GM10847 (cell line): ENCODE data around the gene SP4.

Source experiments
- POLR2A ChIP-seq: IDR thresholded peaks from 2 replicates; pipeline ENCODE4 v1.6.1; 2011; ENCODE audit not compliant: insufficient read length; ENCODE audit errors: extremely low read depth

The SP4 gene

DNA sequence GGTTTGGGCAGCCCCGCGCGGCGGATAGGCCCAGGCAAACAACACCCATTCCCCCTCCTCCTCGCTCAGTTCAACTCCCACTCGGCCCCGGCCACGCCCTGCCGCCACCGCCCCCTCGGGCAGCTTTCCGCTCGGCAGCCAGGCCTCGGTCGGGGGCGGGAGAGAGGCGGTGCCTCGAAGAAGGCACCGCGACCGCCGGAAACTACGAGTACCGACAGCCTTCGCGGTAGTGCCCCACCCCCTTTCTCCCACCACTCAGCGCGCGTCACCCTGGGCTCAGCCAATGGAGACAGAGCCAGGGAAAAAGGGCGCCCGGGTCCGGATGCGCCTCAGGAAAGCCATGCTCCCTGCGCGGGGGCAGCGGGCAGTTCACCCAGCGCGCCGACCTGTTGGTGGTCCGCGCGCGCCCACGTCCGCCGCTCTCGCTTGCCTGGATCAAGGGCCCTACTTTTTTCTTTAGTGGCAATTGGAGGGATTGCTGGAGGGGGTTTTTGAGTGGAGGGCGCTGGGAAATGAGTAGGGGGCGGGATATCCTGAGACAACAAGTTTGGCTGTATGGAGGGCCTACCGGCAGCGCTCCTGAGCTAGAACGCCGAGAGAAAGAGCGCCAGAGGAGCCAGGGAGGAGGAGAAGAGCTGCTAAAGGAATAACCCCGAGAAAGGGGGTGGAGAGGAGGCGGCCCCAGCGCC lies 557 bp upstream of the SP4 start:
- TF ChIP-seq POLR2A = peak; percentile 54

DNA sequence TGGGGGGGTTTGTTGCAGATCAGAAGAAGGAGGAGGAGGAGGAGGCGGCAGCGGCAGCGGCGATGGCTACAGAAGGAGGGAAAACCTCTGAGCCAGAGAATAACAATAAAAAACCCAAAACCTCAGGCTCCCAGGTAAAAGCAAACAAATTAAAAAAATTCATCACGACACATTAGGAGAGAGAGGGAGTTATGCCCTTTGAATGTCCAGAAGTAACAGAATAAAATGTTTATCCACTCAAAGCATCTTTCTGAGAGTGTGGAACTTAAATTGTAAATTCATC lies 717 bp downstream of the SP4 start:
- no peak for TF ChIP-seq POLR2A

DNA sequence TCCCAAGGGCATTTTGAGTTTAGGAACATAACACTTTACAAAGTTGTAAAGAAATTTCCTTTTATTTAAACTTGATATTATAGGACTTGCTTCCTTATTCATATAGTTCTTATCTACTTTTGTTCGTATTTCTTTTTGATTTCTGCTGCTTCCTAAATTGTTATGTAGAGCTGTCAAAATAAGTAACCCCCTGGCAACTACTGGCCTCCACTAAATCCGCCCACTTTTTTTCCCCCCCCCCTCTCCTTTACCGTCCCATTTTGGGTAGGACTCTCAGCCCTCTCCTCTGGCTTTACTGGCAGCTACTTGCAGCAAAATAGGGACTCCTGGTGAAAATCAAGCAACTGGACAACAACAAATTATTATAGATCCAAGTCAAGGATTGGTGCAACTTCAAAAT lies 1.1 kb downstream of the SP4 start:
- TF ChIP-seq POLR2A = no peak

DNA sequence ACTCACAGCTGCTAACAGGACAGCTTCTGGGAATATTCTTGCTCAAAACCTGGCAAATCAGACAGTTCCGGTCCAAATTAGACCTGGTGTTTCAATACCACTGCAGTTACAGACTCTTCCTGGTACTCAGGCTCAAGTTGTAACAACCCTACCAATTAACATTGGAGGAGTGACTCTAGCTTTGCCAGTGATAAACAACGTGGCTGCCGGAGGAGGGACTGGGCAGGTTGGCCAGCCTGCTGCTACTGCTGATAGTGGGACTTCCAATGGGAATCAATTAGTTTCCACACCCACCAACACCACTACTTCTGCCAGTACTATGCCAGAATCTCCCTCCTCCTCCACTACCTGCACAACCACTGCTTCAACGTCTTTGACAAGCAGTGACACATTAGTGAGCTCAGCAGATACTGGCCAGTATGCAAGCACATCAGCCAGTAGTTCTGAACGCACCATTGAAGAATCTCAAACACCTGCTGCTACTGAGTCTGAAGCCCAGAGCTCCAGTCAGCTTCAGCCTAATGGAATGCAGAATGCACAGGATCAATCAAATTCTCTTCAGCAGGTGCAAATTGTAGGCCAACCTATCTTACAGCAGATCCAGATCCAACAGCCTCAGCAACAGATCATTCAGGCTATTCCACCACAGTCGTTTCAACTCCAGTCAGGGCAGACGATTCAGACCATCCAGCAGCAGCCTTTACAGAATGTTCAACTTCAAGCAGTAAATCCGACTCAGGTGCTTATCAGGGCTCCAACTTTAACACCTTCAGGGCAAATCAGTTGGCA lies 2.1 kb downstream of the SP4 start:
- no peak for TF ChIP-seq POLR2A

DNA sequence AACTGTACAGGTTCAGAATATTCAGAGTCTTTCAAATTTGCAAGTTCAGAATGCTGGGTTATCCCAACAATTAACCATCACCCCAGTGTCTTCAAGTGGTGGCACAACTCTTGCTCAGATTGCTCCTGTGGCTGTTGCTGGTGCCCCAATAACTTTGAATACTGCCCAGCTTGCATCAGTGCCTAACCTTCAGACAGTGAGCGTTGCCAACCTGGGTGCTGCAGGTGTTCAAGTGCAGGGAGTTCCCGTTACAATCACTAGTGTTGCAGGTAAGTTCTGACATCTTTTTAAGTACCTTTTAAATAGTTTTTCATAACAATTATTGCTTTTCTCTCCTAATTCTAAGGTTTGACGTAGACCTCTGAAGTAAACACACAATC lies 2.7 kb downstream of the SP4 start:
- no peak for TF ChIP-seq POLR2A

DNA sequence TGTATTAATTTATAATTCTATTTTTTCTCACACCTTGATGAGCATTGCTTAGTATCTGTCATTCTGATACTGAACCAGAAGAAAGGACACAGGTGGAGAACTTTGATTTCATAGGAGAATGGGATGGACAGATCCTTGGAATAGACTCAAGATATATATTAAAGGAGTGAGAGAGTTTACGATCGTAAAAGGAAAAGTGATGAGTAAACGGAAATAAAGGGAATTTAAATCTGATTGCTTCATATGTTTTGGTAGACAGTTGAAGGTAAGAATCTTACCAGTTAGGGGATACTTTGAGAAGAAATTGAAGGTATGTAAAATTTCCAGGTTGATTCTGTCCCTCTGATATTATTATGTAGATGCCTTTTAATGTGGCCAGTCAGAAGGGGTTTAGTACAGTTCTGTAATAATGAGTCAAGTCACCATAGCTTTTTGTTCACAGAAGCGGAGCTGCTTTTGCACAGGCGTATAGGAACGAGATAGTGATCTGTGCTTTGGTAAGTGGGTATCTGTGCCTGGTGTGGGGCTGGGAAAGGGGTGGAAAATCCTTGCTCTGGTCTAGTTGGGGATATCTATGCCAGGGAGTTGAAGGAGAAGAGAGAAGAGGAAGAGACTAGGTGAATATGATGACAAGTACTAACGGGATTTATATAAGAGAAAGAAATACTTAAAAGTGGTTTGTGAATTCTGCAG lies 15.4 kb downstream of the SP4 start:
- TF ChIP-seq POLR2A = no peak

DNA sequence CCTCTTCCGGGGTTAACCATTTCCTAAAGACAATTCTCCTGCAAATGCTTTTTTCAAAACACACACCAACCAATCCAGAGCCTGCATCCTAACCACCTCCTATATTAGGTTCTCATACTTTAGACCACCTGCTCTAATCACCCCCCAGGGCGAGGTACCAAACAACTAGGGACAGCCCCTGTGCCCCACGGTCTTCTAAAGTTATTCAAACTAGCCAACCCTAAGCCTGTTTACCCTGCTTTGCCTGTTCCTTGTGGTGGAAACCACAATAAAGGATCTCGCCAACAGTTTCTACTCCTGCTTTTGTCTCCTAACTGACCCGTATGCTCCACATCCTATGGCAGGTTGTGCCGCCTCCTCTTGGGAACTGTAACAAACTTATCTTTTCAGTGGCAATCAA lies 21.1 kb downstream of the SP4 start:
- TF ChIP-seq POLR2A = no peak

DNA sequence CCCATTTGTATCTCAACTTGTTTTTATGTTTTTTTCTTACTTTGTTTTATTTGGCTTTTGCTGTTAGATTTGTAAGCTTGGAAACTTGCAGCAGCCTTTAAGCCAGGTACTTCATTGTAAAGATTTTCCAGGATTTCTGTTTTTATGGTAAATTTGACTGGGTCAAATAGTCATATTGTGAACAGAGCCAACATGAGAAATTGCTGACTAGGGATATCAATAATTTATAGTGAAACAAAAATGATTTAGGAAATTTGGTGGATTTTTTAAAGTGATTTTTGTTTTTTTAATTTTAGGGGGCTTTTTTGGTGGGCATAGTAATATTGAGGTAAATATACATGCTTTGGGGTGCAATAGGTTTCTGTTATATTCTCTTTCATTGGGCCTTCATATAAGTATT lies 22.2 kb downstream of the SP4 start:
- no peak for TF ChIP-seq POLR2A

DNA sequence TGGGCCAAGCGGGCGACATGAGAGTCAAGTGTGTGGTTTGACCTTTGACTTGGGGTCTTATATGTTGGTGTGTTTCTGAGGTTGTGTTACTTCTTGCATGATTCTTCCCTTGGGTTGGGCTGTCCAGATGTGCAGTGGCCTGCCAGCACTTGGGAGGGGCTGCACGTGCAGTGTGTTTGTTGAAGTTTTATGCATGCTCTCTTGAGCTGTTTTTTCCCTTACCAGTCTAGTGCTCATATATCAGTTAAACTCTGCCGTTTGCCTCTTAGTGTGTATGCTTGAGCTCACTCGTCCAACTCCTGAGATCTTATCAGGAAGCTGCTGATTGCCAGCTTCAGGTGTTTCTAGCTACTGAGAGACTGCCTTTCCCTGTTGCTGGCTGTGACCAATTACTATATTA lies 23.1 kb downstream of the SP4 start:
- TF ChIP-seq POLR2A = no peak

DNA sequence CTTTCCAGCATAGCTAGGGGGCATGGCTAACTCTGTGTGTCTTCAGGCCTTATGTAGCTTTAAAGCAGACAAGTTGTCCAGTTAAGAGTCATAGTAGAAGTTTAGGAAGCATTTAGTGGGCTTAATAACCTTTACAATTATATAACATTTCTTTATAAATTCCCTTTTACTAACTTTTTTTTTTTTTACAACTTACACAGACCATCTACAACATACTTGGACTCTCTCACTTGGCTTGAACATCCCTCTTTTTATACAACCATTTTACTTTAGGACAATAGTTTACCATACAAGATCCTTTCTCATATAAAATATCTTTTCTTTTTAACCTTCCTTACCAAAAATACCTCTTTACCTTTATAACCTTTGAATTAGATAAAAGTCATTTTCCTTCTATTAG lies 26.3 kb downstream of the SP4 start:
- TF ChIP-seq POLR2A = no peak

DNA sequence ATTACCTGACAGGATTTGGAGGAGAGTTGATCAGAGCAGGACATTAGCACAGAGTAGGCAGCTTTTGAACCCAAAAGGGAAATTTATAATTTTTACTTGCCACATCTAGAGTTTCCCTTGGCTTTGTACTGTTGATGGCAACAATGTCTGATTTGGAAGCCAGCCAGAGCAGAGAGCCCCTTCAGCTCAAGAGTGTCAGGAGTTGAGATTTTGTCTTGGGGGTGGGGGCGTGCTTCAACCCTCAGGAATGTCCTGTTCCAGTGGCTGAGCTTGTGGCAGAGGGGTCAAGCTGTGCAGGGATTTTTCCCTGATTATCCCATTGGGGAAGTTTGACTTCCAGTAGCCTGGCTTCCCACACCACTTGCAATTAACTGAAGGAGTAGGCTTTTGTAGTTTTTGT lies 27.0 kb downstream of the SP4 start:
- no peak for TF ChIP-seq POLR2A

DNA sequence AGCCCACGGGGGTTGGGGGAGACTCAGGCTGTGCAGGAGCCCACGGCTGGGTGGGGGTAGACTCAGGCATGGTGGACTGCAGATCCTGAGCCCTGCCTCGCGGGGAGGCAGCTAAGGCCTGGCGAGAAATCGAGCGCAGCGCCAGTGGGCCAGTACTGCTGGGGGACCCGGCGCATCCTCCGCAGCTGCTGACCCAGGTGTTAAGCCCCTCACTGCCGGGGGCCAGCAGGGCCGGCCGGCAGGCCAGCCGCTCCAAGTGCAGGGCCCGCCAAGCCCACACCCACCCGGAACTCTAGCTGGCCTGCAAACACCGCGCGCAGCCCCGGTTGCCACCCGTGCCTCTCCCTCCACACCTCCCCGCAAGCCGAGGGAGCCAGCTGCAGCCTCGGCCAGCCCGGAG lies 33.4 kb downstream of the SP4 start:
- no peak for TF ChIP-seq POLR2A

DNA sequence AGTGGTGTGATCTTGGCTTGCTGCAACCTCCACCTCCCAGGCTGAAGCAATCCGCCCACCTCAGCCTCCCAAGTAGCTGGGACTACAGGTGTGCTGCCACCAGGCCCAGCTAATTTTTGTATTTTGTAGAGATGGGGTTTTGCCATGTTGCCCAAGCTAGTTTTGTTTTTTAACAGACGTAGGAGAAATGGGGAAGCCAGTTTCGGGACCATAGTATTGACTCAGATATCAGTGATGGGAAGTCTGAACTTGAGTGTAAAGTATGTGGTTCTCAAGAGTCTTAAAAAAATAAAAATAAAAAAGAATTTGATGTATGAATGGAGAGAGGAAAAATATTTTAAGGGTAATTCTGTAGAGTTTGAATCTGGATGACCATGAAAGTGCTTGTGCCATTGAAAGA lies 34.2 kb downstream of the SP4 start:
- no peak for TF ChIP-seq POLR2A

DNA sequence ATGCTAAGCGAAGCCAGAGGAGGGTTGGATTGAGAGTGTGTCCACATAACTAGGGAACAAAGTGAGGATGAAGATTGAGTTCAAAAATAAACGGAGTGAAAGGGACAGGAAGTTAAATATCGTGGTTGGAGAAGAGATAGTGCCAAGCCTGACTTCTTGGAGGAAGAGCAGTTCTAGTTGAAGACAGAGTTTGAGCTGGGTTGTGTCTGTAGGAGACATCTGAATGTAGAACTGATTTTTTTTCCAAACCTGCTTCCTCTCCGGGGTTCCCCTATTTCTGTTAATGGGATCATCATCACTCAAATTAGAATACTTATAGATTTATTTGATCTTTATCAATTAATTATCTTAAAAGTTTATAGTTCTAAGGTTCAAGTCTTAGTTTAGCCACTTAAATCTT lies 35.6 kb downstream of the SP4 start:
- no peak for TF ChIP-seq POLR2A

DNA sequence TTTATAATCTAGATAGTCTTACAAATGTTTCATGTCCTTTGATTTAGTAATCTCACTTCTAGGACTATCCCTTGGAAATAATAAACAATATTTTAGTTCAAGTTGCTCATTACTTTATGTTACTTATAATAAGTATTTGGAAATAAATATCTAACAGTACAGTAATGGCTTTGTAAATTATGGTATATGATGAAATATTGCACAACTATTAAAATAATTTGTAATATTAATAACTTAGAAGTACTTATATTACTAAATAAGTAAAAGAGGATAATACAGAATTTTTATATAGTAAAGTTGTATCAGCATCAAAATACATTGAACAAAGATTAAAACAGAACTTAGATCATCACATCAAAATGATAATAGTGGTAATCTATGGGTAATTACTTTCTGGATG lies 41.1 kb downstream of the SP4 start:
- TF ChIP-seq POLR2A = no peak

DNA sequence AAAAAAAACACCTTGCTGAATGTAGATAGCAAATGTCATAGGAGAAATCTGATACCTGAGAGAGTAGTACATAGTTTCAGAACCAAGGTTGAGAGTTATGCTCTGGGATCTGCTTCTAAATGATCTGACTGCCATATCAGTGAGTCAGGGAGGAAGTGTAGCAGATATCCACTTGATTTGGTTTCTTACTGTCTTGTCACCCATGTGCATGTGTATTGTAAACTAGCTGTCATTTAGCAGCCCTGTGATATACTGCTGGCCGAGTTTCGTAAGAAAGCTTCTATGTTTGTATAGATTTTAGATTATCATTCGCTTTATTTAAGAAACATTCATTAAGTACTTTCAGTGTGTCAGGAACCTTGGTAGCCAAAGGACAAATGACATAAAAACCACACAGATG lies 42.0 kb downstream of the SP4 start:
- no peak for TF ChIP-seq POLR2A

DNA sequence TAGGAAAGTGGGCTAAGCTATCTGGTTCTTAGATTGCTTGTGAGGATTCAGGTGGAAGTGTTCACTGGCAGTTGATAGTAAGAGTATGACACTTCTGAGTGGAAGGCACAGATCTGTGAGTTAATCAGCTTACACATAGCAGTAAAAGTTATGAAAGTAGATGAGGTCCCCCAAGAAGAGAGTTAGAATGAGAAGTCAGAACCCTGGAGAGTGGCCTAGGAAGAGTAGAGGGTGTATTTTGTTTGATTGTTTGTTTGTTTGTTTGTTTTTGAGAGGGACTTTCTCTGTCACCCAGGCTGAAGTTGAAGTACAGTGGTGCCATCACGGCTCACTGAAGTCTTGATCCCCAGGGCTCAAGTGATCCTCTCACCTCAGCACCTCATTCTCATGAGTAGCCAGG lies 44.1 kb downstream of the SP4 start:
- TF ChIP-seq POLR2A = no peak

DNA sequence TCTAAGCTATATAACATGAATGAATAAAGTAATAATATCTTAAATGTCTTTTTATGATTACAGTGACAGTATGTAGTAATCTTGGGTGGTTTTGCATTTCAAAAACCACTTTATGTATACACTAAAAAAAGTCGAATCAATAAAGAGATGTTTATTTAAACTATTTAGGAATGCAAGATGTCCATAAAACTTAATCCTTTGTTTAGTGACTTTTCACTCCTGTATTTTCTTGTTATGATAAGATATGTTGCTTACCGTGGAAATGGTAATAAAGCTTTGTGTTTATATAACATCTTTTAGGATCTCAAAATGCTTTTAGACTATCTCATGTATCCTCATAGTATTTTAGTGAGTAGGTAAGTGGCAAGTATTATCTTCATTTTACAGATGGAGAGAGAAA lies 48.5 kb downstream of the SP4 start:
- no peak for TF ChIP-seq POLR2A
